HCT116 (cell line): Measurements from ENCODE around the gene WNK2. TPM values are rescaled to one million over a fixed set of nuclear protein-coding genes. Genes with fewer than 3 reads are reported as not detected.

ENCODE experiments used
- ATAC-seq: fragments of 200-7000 bp; cut with Tn5 transposase; 2 replicates; pipeline ENCODE4 v1.9.1; 2020; ENCODE audit warnings: mild to moderate bottlenecking, moderate library complexity
- BruUV-seq: library from RNA; stranded (reverse); fragments of 400-500 nt; replicated peaks from 2 replicates; lab custom pipeline; 2021; lab: Mats Ljungman, UMichigan
- CTCF ChIA-PET: fragments of 300-600 bp; sonication (Branson Sonifier 250); formaldehyde crosslinking; loops from one replicate; lab custom pipeline; 2021; ENCODE audit warnings: antibody characterized with exemption; lab: Charles Lee
- POLR2A ChIA-PET: fragments of 300-600, 350-600 bp; sonication (Branson Sonifier 250); formaldehyde crosslinking; loops from one replicate; lab custom pipeline; 2021; ENCODE audit warnings: antibody characterized with exemption; lab: Charles Lee
- RAD21 ChIA-PET, 2 experiments: fragments of 300-600 bp; sonication (Branson Sonifier 250); formaldehyde crosslinking; loops; one replicate each; lab custom pipeline; 2023; ENCODE audit warnings: low total read pairs in 2 of 2; ENCODE audit not compliant: uncharacterized antibody in 2 of 2, unreplicated experiment in 2 of 2, low non-redundant PET in 1 of 2; lab: Charles Lee
- DNase-seq: peaks from one replicate; pipeline ENCODE4 v3.0.0-alpha.2; 2010; ENCODE audit warnings: low read depth, low spot score
- H2AFZ ChIP-seq: fragments of 200-600 bp; shearing (Covaris generic), sonication (generic); 2 replicates; pipeline ENCODE4 v1.6.1; 2017; ENCODE audit warnings: low read depth, mixed run types, mixed read lengths, antibody characterized with exemption, low read length; ENCODE audit not compliant: poor library complexity, severe bottlenecking
- H3K27ac ChIP-seq: 2 replicates; pipeline ENCODE4 v1.5.1; 2012; ENCODE audit warnings: low read depth, low read length
- H3K27me3 ChIP-seq: fragments of 200-600 bp; sonication (generic); 2 replicates; pipeline ENCODE4 v1.6.1; 2016; ENCODE audit warnings: mixed run types, low read length, mixed read lengths; ENCODE audit not compliant: insufficient read depth
- H3K36me3 ChIP-seq, 2 experiments: fragments of 200-500 bp in 1 of 2; fragments of 200-600 bp in 1 of 2; sonication (Bioruptor generic) in 1 of 2; sonication (generic) in 1 of 2; 2 replicates each; pipeline versions ENCODE4 v1.5.1 to v1.6.1; 2014 to 2016; ENCODE audit warnings: low read length in 2 of 2, inconsistent platforms in 1 of 2, mixed read lengths in 1 of 2, mixed run types in 1 of 2; ENCODE audit not compliant: insufficient read depth in 2 of 2, control insufficient read depth in 1 of 2
- H3K4me1 ChIP-seq, 2 experiments: fragments of 200-600 bp in 1 of 2; sonication (generic) in 1 of 2; 2 replicates each; pipeline versions ENCODE4 v1.5.1 to v1.6.1; 2012 to 2017; ENCODE audit warnings: low read length in 2 of 2, inconsistent platforms in 1 of 2, mild to moderate bottlenecking in 1 of 2, mixed read lengths in 1 of 2, mixed run types in 1 of 2, moderate library complexity in 1 of 2; ENCODE audit not compliant: insufficient read depth in 2 of 2, control insufficient read depth in 1 of 2
- H3K4me2 ChIP-seq: fragments of 200-600 bp; sonication (generic); 2 replicates; pipeline ENCODE4 v1.6.1; 2017; ENCODE audit warnings: mixed run types, low read length, mixed read lengths
- H3K4me3 ChIP-seq, 2 experiments: fragments of 200-600 bp in 1 of 2; sonication (generic) in 1 of 2; replicated peaks in 1 of 2; 2 replicates each; pipeline ENCODE4 v1.5.1; 2011 to 2016; ENCODE audit warnings: low read length in 2 of 2, control low read depth in 1 of 2, low read depth in 1 of 2, mild to moderate bottlenecking in 1 of 2, mixed read lengths in 1 of 2, mixed run types in 1 of 2
- H3K79me2 ChIP-seq: fragments of 200-600 bp; sonication (generic); 2 replicates; pipeline ENCODE4 v1.6.1; 2017; ENCODE audit warnings: mild to moderate bottlenecking, mixed run types, low read length, moderate library complexity, mixed read lengths; ENCODE audit not compliant: insufficient read depth
- H3K9ac ChIP-seq: fragments of 200-600 bp; sonication (generic); 2 replicates; pipeline ENCODE4 v1.6.1; 2016; ENCODE audit warnings: low read length, mixed read lengths
- H3K9me2 ChIP-seq: fragments of 200-600 bp; sonication (generic), shearing (Covaris generic); 2 replicates; pipeline ENCODE4 v1.6.1; 2017; ENCODE audit warnings: mixed run types, mild to moderate bottlenecking, moderate library complexity; ENCODE audit not compliant: insufficient read depth
- H3K9me3 ChIP-seq, 2 experiments: fragments of 200-500 bp in 1 of 2; fragments of 200-600 bp in 1 of 2; sonication (Bioruptor generic) in 1 of 2; sonication (generic) in 1 of 2; 2 replicates each; pipeline ENCODE4 v1.6.1; 2014 to 2017; ENCODE audit warnings: low read length in 2 of 2, mixed read lengths in 2 of 2, inconsistent platforms in 1 of 2, low read depth in 1 of 2, mild to moderate bottlenecking in 1 of 2, mixed run types in 1 of 2, moderate library complexity in 1 of 2; ENCODE audit not compliant: control insufficient read depth in 1 of 2, insufficient read depth in 1 of 2
- H4K20me1 ChIP-seq: fragments of 200-600 bp; sonication (generic), shearing (Covaris generic); 2 replicates; pipeline ENCODE4 v1.6.1; 2017; ENCODE audit warnings: mixed run types, mild to moderate bottlenecking, moderate library complexity; ENCODE audit not compliant: insufficient read depth
- ELF1 ChIP-seq: IDR thresholded peaks from 2 replicates; pipeline ENCODE4 v1.6.1; 2012; ENCODE audit warnings: low read depth, borderline replicate concordance
- FOSL1 ChIP-seq: IDR thresholded peaks from 2 replicates; pipeline ENCODE4 v1.6.1; 2012; ENCODE audit warnings: low read depth
- intact Hi-C: fragments of 100-400 bp; cut with micrococcal nuclease; formaldehyde crosslinking; loops from 2 replicates; pipeline ENCODE4 v1.10.0; 2022
- total RNA-seq: library from RNA; stranded (reverse); gene quantifications from one replicate; pipeline ENCODE4 v1.2.1, GENCODE V29; 2021; ENCODE audit not compliant: unreplicated experiment
- TF ChIP-seq, protein P1 (sequence below): IDR thresholded peaks from 2 replicates; pipeline ENCODE4 v1.6.1; 2012
- TF ChIP-seq, protein P2 (sequence below): IDR thresholded peaks from 2 replicates; pipeline ENCODE4 v1.6.1; 2012
- TF ChIP-seq, protein P3 (sequence below): IDR thresholded peaks from 2 replicates; pipeline ENCODE4 v1.6.1; 2011; ENCODE audit warnings: mild to moderate bottlenecking, low read length, moderate library complexity; ENCODE audit not compliant: insufficient replicate concordance; ENCODE audit errors: extremely low read depth

The WNK2 gene
- total RNA-seq, 1 experiment from 2014 or later: 24.4 TPM

DNA sequence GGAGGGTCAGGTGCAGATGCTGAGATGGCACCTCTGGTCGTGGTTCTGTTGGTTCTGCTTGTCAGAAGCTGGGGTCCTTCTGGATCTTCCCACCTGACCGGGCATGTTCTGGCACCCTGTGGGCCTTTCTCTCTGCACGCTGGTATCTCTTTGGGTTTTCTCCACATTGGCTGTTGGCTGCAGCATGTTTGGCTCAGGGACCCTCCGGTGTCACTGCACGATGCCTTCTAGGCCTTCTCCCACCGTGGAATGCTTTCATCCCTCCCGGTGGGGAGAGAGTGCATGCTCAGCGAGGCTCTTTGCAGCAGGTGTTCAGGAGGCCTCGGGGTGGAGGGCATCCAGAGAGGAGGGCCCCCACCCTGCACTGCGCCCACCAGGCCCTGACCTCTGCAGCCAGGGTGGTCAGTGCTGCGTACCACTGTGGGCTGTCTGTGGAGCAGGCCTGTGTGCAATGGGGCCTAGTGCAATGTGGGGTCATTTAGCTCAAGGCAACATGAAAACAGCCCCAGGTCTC lies 119.4 kb downstream of the WNK2 start:
- no peaks in the 10 kb centered on the region for H3K79me2 ChIP-seq
- TF ChIP-seq, protein P1, sequence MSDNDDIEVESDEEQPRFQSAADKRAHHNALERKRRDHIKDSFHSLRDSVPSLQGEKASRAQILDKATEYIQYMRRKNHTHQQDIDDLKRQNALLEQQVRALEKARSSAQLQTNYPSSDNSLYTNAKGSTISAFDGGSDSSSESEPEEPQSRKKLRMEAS: no peak
- no peak for TF ChIP-seq ELF1
- TF ChIP-seq, protein P2, sequence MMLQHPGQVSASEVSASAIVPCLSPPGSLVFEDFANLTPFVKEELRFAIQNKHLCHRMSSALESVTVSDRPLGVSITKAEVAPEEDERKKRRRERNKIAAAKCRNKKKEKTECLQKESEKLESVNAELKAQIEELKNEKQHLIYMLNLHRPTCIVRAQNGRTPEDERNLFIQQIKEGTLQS: no peak
- TF ChIP-seq FOSL1: no peak
- TF ChIP-seq, protein P3, sequence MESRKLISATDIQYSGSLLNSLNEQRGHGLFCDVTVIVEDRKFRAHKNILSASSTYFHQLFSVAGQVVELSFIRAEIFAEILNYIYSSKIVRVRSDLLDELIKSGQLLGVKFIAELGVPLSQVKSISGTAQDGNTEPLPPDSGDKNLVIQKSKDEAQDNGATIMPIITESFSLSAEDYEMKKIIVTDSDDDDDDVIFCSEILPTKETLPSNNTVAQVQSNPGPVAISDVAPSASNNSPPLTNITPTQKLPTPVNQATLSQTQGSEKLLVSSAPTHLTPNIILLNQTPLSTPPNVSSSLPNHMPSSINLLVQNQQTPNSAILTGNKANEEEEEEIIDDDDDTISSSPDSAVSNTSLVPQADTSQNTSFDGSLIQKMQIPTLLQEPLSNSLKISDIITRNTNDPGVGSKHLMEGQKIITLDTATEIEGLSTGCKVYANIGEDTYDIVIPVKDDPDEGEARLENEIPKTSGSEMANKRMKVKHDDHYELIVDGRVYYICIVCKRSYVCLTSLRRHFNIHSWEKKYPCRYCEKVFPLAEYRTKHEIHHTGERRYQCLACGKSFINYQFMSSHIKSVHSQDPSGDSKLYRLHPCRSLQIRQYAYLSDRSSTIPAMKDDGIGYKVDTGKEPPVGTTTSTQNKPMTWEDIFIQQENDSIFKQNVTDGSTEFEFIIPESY: no peak
- TF ChIP-seq, all 23 proteins: peak for 0
- intact Hi-C loops: loop anchor here (10.0 kb wide), 1 partner anchor 261 kb away; no protein-coding TSS in a partner anchor

More for the DNA sequence above, 119.4 kb downstream of the WNK2 start:
- H4K20me1 ChIP-seq: no peaks in the 10 kb centered on the region
- POLR2A ChIA-PET: no interaction called here
- no peak for ATAC-seq
- CTCF ChIA-PET: interaction anchor here (0.7 to 1.9 kb wide), 10 partner anchors 9 to 299 kb away, joined by 3 to 13 read pairs (median 8); no protein-coding TSS in a partner anchor
- H3K27ac ChIP-seq: no peak overlapping the region
- H3K4me1 ChIP-seq: no peaks in the 10 kb centered on the region
- H3K9ac ChIP-seq: no peak overlapping the region
- H3K9me3 ChIP-seq: no peaks in the 10 kb centered on the region
- RAD21 ChIA-PET: interaction anchor here (0.7 to 1.2 kb wide), 5 partner anchors 139 to 263 kb away, joined by 3 to 7 read pairs (median 4); no protein-coding TSS in a partner anchor
- no peaks in the 10 kb centered on the region; a peak in 1 of 4 replicates for H3K36me3 ChIP-seq
- no peak overlapping the region for H3K4me3 ChIP-seq
- H3K9me2 ChIP-seq: no peaks in the 10 kb centered on the region
- no TSS peak for BruUV-seq
- no peak overlapping the region for H3K4me2 ChIP-seq
- DNase-seq: no peak
- H3K27me3 ChIP-seq: no peaks in the 10 kb centered on the region
- no peak overlapping the region for H2AFZ ChIP-seq
